Hippocampal formation (tissue), 2 donors: ENCODE data around the gene KRT12.

Experiments
- DNase-seq, 2 donors: peaks; one replicate each; lab custom pipeline; 2025; lab: John Stamatoyannopoulos, UW

KRT12 gene

DNA sequence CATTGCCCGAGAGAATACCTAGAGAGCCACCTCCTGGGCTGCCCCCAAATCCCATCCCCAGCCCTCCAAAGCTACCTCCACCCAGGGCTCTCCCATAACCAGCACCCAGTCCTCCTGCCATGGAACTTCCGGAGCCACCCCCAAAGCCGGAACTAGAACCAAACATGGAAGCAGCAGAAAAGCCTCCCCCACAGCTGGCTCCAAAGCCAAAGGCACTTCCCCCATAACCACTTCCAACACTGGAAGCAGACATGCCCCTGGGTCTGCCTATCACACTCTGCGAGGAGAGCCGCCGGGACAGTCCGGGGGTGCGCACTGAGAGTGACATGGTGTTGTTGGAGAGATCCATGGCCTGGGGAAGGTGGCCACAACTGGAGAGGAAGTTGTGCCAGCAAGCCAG is at the start of gene KRT12:
TSS of gene KRT12 (minus strand) at position 386 of the 400 bp plus-strand sequence. CDS start at position 349, 37 bp downstream.
- no peak for DNase-seq

DNA sequence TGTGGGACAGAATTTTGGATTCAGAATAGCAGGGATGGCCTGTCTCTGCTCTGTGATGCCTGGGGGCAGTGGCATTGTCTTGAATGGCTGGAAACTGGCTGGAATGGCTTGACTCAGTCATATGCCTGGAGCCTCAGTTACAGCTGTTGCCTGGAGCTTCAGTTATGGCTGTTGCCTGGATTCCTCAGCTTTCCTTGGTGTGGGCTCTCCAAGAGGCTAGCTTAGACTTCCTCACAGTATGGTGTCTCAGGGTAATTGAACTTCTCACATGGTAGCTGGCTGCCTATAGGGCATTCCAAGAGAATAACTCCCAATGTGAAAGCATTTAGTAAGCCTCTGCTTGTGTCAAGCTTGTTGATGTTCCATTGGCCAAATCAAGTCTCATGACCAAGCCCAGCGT is 49.3 kb upstream of the KRT12 start:
- no peak for DNase-seq

DNA sequence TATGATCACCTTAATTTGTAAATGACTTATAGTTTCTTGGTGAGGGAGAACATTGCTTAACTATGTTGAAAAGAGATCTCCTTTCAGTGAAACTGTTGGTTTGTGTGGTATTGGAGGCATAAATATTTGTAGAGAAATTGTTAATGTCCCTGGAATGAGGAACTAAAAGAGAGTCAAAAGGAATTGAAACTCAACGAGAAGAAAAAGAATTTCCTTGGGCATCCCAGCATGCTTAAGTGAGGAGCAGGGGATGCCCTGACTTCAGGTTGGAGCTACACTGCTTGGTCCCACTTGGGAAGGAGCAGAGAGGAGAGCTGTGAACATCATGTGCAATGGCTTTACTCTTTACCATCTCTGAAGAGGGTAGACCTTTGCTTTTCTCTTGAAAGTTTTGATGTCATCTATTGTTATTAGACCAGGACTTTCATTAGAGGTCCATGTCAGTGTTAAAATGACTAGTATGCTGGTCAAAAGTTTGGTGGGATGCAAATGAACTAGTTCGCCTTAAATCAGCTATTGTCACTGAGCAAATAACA is 48.8 kb upstream of the KRT12 start:
- DNase-seq: no peak

DNA sequence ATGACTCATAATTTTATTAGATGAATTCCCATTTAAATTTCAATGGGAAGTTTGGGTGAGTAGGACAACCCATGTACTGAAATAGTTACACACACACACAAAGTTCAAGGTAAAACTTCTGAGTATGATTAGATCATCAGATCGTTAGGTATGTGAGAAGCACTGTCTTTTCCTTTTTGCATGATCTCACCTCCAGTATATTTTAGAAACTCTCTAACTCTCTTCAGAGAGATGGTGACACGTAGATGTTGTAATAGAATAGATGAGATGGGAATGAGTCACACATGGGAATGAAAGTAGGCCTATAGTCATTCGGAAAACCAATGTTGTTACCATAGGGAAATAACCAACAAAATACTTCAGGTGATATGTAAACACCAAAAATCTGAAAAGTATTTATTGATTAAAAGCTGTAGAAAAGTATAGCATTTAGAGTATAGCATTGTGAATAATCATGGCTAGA is 48.2 kb upstream of the KRT12 start:
- DNase-seq: no peak

DNA sequence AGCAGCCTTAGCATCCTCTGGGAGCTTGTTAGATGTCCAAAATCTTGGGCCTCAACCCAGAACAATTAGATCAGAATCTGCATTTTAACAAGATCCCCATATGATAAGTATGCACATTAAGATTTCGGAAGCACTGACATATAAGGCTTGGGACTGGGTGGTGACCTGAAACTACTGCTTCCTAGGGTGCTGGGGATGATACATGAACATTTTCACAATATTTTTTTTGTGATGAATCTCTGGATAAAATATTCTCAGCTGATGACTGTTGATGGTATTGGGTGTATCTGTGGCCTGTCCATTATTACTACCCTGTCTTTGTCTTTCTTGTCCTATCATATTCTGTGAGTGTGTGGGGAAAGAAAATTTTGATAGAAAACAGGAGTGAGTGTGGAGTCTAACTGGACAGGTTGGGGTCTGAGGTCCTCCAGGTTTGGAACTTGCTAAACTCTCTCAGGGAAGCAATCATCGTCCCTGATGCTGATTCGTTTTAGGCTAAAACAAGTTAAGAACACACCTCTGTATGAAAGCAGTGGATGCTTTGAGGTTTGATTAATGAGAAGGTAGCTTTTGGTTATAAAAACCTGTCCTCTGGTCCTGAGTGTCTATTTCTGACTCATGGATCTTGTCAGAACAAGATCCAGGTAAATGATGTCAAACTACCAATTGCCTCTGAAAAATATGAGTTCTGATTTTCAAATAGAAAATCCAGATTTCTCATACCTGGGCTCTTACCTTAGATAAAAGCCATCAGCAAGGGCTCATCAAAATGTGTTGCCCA is 47.2 kb upstream of the KRT12 start:
- DNase-seq: no peak

DNA sequence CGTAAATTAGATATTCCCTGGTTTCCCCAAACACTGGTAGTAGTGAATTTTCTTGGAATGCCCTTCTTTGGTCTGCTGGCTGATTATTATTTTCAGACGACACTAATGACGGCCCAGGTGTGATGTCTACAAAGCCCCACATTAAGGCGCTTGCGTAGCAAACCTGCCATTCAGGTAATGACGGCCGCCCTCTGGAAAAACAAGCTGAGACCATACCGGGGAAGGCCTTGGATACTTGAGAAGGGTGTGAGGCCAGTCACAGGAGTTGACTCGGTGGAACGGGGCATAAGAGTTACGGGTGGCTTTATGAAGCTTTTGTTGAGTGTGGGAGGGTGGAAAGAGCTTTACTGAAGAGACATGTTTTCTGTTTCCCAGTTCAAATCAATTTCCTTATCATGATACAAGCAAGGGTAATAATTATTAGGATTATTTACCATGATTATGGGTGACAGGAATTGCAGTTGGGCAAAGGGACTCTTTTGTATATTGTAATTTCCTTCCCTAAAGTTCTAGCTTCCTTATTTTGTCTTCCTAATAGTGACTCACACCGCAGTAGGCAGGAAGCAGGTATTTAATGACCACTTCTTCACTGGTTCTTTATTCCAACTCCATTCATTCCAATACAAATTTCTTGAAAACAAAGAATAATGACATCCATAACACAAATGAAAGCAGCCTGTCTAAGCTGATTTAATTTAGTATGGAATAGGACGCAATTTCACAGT is 45.6 kb upstream of the KRT12 start:
- no peak for DNase-seq

DNA sequence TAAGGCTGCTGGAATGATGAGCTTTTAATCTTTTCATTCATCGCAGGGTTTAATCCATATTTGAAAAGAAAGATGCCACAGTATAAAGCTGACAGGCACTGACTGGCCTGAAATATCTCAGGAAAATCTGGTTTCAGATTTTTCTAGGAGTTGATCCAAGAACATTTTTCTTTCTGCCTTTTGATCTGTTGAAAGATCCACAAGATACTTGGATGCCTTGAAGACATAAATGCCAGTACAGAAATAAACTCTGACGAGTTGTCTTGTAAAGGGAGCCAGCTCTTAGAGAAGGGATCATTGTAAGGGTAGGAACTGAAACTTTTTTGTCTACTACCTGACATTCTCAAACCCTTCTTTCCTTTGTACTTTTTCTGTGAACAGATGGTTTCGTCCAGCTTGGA is 43.4 kb upstream of the KRT12 start:
- DNase-seq: peak in 1 of 2 donors; percentile 6

DNA sequence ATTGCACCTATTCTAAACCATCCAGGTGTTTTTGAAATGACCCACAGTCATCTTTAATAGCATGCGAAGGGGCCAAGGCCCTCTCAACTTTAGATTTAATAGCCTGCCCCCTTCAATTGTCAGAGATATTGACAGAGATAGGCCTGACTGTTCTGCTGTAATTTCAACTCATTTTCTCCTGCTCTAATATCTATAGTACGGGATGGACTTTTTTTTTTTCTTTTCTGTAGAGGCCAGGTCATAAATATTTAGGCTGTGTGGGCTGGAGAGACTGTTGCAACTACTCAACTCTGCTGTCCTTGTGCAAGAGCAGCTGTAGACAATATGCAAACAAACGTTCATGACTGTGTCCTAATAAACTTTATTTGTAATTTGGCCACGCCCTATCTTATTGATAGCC is 42.7 kb upstream of the KRT12 start:
- no peak for DNase-seq

DNA sequence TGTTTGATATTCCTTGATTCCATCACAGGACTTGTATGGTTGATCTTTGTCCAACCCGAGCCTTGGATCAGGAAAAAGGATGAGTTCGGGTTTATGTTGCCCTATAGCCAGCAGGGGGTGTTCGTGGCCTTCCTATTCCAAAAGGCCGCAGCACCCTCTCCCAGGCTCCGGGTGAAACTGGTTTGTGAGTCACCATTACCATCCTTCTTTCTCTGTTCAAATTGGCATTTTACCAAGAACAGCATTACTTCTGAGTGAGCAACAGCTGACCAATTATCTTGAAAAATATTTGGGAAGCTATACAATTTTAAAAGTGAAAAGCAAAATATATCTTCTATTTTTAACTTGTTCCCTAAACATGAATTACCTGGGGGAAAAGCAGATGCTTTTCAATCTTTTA is 42.3 kb upstream of the KRT12 start:
- DNase-seq: peak; percentile 23 to 65

DNA sequence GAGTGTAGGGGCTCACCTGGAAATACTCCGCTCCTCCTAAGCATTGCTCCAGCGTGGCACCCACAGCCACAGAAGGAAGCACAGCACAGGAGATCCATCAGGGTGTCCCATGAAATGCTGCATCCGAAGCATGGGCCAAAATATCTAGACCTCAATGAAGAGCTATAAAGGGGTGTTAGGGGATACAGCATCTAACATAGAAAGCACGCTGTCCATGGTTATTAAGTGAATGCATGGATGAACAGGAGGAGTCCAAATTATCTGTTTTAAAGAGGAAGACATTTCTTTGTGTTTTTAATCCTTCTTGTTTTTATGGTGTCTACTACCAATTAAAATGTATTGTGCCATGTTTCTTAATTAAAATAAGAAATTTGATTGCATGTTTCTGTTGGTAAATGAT is 39.6 kb upstream of the KRT12 start:
- DNase-seq: no peak

DNA sequence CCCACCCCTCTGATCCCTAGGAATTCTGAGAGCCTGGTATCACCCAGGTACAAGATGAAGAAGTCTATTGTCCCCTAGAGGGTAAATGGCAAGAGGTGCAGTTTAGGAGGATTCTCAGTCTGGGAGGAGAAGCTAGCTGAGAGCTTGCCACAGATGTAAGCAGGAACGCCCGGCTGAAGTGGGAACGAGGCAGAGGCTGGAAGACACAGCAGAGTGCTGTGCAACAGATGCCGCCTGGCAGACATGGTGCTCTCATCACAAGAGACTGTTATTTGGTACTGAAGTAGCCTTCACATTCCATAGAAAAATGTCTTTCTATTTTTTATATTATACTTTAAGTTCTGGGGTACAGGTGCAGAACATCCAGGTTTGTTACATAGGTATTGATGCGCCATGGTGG is 38.3 kb upstream of the KRT12 start:
- no peak for DNase-seq

DNA sequence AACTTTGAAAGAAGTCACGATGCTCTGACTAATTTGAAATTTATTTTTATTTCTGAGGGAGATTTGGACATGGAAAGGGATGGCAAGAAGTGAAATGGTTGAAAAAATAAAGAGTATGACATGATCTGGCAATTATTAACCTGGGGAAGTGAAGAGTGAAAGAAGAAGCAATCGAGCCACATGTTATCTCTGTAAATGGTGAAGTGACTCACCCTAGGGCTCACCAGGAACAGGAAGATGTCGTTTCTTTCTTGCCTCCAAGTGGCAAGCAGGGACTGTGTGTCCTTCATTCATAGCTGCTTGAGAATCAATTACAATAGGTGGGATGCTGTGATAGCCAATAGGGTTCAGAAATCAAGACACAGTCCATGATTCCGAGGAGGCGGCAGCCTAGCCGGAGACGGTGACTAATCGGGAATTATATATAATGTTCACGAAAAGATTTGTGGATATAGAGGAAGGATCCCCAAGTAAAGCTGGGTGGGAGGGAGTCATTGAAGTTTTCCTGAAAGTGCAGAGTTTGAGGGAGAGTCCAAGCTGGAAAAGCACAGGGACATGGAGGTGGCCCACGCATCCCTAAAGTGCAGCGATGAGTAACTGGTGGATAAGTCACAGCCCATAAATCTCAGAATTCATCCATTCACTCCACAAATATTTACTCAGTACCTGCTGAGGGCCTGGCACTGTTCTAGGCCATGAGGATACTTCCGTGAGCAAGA is 36.3 kb upstream of the KRT12 start:
- DNase-seq: no peak

DNA sequence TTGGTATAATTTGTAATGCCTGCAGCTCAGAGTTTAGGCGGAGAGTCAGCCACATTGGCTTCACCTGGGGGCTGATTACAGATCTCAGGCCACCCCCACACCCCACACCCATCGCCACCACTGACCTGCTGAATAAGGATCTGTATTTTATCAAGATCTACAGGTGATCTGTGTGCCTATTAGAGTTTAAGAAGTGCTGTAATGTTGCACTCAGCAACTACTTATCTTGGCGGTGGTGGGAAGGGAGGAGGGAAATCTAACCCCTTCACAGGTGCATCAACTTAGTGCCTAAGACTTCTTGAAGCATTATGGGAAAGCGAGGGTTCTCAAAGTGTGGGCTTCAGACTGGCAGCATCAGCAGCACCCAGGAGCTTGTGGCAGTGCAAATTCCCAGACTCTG is 35.5 kb upstream of the KRT12 start:
- no peak for DNase-seq

DNA sequence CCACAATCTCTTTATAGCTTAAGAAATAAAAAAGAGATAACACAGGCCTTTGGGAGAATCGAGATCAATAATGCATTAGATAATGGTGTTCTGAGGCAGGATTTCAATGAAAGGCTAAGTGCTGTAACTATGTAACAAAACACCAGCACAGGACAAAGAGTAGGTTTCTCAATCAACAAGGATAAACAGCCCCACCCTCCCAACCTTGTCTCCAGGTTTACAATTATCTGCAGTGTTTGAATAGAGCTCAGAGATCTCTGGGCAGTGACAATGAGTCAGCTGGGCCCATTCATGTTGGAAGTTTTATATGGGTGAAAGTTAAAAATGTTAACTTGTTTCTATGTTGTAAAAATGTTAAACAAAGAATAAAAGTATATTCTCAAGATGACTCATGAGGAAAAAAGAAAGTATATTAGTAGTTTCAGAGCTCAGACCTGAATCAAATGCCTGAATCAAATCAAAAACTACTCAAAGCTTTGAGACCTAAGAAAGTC is 35.0 kb upstream of the KRT12 start:
- no peak for DNase-seq

DNA sequence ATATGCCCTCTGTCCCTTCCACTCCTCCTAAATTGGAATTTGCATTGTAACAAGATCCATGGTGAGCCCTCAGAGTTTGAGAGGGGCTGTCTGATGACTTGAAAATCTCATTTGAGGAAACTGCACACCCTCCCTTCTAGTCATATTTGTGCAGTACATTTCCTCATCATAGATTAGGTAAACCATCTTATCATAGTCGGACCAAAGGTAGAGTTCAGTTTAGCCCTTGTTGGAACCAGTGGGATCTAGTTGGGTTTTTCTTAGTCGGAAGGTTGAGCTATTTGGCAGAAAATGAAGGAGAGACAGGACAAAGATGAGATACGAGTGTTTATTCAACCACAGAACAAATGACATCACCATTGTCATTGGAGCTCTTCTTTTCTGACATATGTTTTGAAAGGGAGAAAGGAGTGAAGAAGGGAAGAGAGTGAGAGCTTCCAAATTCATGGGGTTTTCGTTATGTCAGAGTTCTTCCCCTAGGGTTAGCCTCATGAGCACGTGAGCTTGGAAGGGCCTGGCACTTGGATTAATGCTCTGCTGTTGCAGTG is 33.9 kb upstream of the KRT12 start:
- no peak for DNase-seq

DNA sequence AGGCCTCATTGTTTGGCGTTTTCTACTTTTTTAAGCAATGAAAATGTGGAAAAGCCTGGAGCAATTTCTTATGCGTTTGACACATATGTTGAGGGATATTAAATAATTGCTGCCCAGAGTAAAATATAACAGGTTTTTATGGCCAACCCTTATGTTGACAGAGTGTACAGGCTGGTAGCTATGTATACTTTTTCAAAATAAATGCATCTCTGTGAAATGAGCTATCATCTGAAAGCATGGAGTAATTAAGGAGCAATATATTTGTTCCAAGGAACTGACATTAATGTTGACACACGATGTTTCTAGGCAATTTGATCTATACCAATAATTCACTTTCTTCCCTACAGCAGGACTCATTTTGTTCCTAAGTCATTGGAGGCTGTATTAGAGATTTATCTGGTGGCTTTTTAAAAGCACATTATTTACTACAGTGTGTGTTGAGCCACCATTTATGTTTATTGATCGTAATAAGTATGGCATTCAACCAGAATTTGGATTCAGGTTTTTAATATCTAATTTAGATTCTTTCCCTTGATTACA is 30.0 kb upstream of the KRT12 start:
- no peak for DNase-seq

DNA sequence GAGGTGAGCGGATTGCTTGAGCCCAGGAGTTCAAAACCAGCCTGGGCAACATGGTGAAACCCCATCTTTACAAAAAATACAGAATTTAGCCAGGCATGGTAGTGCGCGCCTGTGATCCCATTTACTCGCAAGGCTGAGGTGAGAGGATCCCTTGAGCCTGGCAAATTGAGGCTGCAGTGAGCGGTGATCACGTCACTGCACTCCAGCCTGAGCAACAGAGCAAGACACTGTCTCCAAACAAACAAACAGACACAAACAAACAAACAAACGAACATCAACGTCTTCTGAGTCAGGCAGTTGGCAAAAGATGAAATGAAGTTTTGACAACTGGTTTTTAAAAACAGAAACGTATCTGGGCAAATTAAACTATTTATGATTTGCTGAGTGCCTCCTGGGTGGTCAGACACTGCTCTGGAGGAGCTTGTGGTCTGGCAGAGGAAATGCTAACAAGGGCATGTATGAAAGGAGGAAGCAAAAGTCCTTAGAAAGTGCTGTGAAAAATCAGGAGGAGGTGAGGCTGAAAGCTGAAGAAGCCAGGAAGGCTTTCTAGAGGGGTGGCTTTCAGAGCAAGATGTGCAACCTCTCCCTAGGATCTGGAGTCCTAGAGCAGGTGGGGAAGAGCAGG is 28.2 kb upstream of the KRT12 start:
- no peak for DNase-seq

DNA sequence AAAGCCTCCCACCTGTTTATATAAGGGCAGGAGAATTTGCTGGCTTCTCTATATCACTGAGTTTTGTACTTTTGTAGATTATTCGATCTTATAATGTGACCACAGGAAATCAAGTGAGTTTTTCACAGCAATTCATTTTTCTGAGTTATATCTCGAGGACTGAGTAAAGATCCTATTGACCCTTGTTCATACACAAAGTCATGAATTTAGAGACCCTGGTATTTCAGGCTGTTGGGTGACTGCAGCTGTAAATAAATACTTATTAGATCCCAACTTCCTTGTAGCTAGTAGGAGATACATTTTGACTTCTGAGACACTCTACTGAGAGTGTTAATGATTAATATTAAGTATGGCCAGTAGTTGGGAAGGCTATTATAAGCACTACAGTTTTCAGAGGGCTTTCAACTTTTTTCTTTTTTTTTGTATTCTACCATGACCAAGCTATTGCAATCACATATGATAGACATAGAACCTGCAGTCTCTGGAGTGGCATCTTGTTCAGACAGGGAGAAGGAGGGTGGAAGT is 21.2 kb upstream of the KRT12 start:
- no peak for DNase-seq

DNA sequence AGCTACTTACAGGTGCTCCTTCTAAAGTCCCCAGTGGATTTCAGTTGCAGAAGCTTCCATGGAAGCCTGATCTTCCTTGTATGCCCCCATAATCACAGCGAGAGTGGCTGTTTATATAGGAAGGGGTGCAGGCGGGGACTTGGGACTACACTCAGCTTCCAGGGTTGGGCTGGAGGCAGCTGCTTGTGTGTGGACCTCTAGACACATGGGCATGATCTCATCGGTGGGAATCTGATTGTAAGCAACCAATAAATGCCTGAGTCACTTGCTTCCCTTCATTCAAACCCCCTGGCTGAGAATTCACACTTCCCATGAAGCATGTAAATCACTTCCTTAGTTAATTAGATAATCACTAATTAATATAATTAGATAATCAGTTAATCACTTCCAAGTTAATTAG is 19.1 kb upstream of the KRT12 start:
- DNase-seq: no peak

DNA sequence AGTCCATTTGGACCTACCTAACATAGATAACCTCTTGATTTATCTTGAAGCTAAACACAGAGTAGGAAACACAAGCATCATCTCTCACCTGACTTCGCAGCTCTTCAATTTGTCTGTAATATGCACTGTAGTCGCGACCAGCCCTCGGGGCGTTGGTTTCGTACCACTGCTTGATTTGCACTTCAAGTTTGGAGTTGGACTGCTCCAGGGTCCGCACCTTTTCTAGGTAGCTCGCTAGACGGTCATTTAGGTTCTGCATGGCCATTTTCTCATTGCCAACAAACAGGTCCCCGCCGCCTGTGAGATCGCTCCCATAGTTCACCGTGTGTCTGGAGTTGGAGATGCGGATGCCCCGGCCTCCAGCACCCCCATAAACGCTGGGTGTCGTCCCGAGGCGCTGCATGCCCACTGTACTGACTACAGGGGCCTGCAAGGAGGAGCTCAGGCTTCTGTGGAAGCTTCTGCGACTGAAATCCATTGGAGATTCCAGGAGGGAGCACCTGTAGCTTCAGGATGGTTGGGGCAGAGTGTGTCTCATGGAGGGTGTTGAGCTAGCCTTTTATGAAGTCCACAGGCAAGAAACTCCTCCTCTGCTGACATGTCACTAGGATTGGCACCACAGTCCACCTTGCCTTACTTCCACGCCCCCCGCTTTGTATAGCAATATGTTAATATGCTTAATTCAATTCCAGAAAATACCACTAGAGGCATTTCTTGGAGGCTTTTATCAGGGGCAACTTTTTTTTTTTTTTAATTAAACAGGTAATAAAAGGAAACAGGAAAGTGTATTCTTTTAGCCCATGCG is 17.9 kb upstream of the KRT12 start, which contains the start of gene KRT20:
TSS of gene KRT20 (minus strand) at position 535 of the 805 bp plus-strand sequence. CDS start at position 478, 57 bp downstream.
- DNase-seq: no peak
